ENCODE results near the gene KRT71.
"Not testable (repeated sequence)": the region's sequence is repeated elsewhere in the genome, so short reads cannot be mapped to it uniquely, and the experiment has no call there.

KRT71 gene

DNA sequence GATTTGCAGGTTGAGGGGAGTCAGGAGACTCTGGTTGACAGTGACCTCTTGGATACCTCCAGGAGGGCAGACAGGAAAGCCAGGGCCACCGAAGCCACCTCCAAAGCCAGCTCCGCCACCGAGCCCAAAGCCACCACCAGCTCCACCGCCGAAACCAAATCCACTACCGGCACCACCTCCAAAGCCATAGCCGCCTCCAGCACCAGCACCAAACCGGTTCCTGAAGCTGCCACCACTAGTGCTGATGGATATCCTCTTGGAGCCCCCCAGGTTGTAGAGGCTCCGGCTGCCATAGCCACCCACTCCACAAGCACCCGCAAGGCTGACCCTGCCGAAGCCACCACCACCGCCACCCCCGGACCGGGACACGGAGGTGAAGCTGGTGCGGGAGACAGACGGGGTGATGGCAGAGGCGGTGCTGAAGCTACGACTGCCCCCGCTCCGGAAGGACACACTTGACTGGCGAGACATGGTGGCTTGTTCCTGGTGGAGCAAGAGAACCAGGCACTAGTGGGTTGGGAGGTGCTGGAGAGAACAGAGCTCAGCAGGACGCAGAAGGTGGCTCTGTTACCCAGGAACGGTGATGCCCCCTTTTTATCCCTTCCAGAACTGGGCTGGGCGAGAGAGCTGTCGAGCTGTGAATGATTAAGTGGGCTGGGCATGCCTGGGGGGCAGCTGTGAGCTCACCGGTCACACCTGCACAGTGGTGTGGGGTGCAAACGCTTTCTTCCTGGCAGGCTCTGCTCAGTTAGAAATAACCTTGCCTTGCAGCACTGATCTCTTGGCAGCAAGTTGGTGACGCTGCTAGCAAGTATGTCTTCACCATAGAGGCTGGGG lies 32.9 kb downstream of the KRT71 start, which contains the start of gene KRT5:
TSS of gene KRT5 (minus strand) at position 569 of the 837 bp plus-strand sequence. CDS start at position 471, 98 bp downstream.
- DNase-seq, result no peak

GRCh38 chr12:52519387-52519703 lies 33.6 kb downstream of the KRT71 start:
- DNase-seq, result no peak

DNA sequence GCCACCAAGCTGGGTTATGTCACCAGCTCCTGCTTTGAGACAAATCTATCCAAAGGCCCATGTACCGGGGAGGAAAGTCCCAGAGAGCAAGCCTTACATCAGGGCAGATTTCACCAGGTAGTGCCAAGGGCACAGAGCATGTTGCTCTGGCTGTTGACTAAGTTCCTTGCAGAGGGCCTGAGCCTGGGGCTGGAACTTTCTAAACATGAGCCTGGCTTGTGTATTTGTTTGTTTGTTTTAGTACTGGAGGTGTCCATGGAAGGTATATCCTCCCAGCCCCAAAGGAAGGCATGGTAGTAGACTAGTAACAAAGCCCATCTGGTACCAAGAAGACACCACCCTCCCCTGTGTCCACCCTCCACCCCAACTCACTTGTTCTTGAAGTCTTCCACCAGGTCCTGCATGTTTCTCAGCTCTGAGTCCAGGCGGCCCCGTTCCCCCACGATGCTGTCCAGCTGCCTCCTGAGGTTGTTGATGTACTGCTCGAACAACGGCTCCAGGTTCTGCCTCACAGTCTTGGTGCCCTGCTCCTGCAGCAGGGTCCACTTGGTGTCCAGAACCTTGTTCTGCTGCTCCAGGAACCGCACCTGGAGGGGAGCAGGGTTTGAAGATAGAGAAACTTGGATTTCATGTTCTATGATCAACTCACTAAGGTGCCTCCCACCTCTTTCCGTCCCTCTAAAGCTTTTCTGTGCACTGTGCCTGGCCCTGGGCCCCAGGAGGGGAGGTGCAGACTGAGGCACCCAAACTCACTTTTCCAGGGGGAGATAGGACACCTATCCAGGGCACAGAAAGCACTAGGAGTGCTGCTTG lies 34.2 kb downstream of the KRT71 start:
- no peak for DNase-seq

- DNase-seq, result no peak
Measured at GRCh38 chr12:52517888-52518287, 35.1 kb downstream of the KRT71 start.

DNA sequence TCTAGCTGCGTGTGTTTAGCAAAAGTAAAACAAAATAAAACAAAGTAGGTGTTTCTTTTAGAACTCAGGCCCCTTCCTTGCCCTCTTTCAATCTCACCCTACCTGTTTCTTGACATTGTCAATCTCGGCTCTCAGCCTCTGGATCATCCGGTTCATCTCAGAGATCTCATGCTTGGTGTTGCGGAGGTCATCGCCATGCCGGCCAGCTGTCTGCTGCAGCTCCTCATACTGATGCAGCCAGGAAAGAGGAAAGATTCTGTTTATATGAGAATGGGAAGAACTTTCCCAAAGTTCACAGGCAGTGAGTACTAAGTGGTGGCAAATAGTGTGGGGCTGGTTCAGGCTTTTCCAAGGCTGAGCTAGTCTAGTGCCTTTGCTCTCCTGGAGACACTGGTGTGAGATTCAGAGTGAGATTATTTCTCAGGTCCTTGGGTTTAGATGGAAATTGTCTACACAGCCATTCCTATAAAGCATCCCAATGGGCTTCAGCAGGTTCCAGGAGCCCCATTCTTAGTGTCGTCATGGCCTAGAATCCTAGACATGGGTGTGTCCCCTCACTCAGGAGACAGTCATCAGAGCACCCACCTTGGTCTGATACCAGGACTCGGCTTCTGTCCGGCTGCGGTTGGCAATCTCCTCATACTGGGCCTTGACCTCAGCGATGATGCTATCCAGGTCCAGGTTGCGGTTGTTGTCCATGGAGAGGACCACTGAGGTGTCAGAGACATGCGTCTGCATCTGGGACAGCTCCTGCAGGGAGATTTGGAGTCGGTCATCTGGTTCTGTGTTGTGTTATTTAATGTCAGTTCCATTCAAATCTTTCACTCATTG lies 35.7 kb downstream of the KRT71 start:
- no peak for DNase-seq

- DNase-seq, result no peak
Measured at GRCh38 chr12:52515927-52516831, 36.8 kb downstream of the KRT71 start.

DNA sequence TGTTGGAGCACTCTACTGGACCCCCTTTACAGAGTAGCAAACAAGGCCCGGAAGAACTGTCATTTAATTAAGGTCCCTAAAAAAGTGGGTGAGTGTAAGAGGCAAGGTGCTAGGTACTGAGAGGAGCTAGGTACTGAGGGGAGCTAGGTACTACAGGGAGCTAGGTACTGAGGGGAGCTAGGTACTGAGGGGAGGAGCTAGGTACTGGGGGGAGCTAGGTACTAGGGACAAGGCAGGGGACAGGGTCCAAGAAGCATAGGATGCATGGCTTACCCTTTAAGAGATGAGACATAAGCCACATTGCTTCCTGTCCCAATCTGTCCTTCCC lies 37.7 kb downstream of the KRT71 start:
- DNase-seq, result no peak

- no peak for DNase-seq
Measured at GRCh38 chr12:52514471-52515318, 38.2 kb downstream of the KRT71 start.

GRCh38 chr12:52513736-52514135 lies 39.2 kb downstream of the KRT71 start:
- DNase-seq, result no peak

DNA sequence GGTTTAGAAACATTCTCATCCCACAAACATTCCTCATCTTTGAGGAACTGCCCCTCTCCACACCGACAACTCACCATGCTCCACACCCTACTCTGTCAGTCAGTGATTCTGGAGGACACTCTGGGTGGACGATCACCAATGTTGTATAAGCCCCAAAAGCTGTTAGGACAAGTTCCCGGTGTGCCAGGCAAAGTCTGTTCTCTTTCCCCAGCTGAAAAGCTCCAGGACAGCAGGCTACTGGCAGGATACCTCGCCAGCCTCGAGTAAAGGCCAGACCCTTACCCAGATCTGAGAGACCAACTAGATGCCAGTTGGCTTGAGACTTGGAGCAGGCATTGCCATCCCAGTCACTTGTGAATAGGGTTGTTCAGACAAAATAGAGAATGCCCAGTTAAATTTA lies 44.7 kb downstream of the KRT71 start:
- no peak for DNase-seq

- DNase-seq, result no peak
Measured at GRCh38 chr12:52506858-52507715, 45.9 kb downstream of the KRT71 start.

DNA sequence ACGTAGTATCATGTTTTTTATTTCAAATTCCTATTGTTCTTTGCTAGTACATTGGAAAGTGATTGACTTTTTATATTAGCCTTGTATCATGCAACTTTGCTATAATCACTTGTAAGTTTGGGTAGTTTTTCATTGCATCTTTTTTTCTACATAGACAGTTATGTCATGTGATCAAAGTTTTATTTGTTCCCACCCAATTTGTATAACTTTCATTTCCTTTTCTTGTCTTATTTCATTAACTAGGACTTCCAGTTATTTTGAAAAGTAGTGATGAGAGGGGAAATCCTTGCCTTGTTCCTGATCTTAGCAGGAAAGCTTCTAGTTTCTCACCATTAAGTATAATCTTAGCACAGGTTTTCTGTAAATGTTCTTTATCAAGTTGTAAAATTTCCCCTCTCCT lies 50.1 kb downstream of the KRT71 start:
- no peak for DNase-seq

- no peak for DNase-seq
Measured at GRCh38 chr12:52501490-52501889, 51.5 kb downstream of the KRT71 start.

GRCh38 chr12:52500574-52500973 lies 52.4 kb downstream of the KRT71 start:
- DNase-seq, result not testable (repeated sequence)

DNA sequence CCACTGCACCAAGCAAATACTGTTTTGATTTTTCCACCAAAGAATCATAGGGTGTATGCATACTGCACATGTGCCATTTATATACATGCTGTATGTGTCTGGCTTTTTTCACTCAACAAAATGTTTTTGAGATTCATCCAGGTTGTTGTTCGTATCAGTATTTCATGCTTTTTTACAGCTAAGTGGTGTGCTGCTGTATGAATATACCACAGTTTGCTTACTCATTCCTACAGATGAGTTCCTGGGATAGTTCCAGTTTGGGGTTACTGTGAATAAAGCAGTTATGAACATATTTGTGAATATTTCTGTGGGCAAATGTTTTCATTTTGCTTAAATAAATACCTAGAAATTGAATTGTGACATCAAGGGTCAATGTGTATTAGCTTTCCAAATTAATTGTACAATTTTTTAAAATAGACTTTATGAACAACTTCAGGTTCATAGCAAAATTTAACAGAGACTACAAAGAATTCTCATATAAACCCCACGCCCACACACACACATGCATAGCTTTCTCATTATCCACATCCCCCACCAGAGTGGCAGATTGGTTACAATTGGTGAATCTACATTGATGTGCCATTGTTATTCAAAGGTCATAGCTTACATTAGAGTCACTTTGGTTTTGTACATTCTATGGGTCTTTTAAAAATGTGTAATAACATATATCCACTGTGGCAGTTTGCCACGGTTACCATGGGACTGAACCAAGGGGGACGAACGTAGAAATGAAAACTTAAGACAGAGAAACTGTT lies 53.0 kb downstream of the KRT71 start:
- no peak for DNase-seq

GRCh38 chr12:52498946-52499345 lies 54.0 kb downstream of the KRT71 start:
- no peak for DNase-seq

DNA sequence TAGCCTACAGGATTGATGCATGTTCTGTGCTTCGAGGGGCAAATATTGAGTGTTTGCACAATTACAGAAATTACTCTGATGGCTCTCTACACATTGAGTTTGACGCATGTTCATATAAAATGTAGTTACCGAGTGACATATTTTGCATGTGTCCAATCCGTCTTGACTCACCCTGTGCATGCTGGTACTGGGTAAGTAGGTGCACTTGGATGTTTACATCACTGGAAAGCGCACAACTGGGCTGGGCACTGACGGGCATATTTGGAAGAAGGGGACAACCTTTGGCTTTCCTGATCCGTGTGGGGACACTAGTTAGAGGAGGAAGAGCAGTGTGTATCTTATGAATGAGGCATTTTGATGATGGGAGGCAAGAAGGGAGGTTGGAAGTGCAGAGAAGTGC lies 55.0 kb downstream of the KRT71 start:
- no peak for DNase-seq

GRCh38 chr12:52496590-52497071 lies 56.3 kb downstream of the KRT71 start:
- DNase-seq, result no peak

- no peak for DNase-seq
Measured at GRCh38 chr12:52496054-52496453, 56.9 kb downstream of the KRT71 start.
